GM12878 (cell line): ENCODE measurements around the gene RUNDC3A. TPM values are rescaled to one million over a fixed set of nuclear protein-coding genes. Genes with fewer than 3 reads are reported as not detected.

ENCODE experiments used
- ATAC-seq: fragments of 200-7000 bp; cut with Tn5 transposase; 3 replicates; pipeline ENCODE4 v1.9.1; 2020; ENCODE audit warnings: mild to moderate bottlenecking, moderate library complexity
- BruUV-seq: library from RNA; stranded (reverse); fragments of 400-500 nt; replicated peaks from 2 replicates; lab custom pipeline; 2021; lab: Mats Ljungman, UMichigan
- CTCF ChIA-PET: fragments of 300-600 bp; sonication (Branson Sonifier 250); formaldehyde crosslinking; extraction: SDS; loops from one replicate; lab custom pipeline; 2021; ENCODE audit warnings: inconsistent platforms; lab: Yijun Ruan, JAX
- POLR2A ChIA-PET: fragments of 350-600 bp; formaldehyde crosslinking; extraction: SDS; loops from one replicate; lab custom pipeline; 2021; ENCODE audit warnings: inconsistent platforms; lab: Charles Lee
- RAD21 ChIA-PET: fragments of 300-600 bp; sonication (Branson Sonifier 250); formaldehyde crosslinking; loops from one replicate; lab custom pipeline; 2023; ENCODE audit warnings: antibody characterized with exemption; ENCODE audit not compliant: unreplicated experiment; lab: Charles Lee
- SMC1A ChIA-PET: fragments of 300-600 bp; sonication (Branson Sonifier 250); formaldehyde crosslinking; loops from one replicate; lab custom pipeline; 2023; ENCODE audit not compliant: unreplicated experiment, uncharacterized antibody; lab: Charles Lee
- DNase-seq: peaks from one replicate; pipeline ENCODE4 v3.0.0-alpha.2; 2011; ENCODE audit warnings: low read depth, low spot score
- FAIRE-seq: peaks from 3 replicates; lab custom pipeline; 2011; peaks lifted over from hg19 to GRCh38; lab: Jason Lieb, UNC
- H2AFZ ChIP-seq: 2 replicates; pipeline ENCODE4 v1.6.0; 2011; ENCODE audit warnings: low read depth, low read length, control low read depth; ENCODE audit not compliant: control insufficient read depth
- H3K27ac ChIP-seq: 2 replicates; pipeline ENCODE4 v1.5.1; 2011; ENCODE audit warnings: control low read depth; ENCODE audit not compliant: control insufficient read depth, insufficient read depth
- H3K27me3 ChIP-seq, 2 experiments: replicated peaks in 1 of 2; 2 replicates each; pipeline versions ENCODE4 v1.6.0 to v1.6.1; 2011; ENCODE audit warnings: low read length in 1 of 2; ENCODE audit not compliant: control insufficient read depth in 2 of 2, insufficient read depth in 2 of 2
- H3K36me3 ChIP-seq, 2 experiments: 2 replicates each; pipeline ENCODE4 v1.5.1; 2011; ENCODE audit warnings: low read length in 1 of 2; ENCODE audit not compliant: control insufficient read depth in 2 of 2, insufficient read depth in 2 of 2
- H3K4me1 ChIP-seq: 2 replicates; pipeline ENCODE4 v1.6.1; 2011; ENCODE audit warnings: mild to moderate bottlenecking, low read length, moderate library complexity, mixed read lengths; ENCODE audit not compliant: control insufficient read depth, insufficient read depth
- H3K4me2 ChIP-seq: 2 replicates; pipeline ENCODE4 v1.6.0; 2011; ENCODE audit warnings: control low read depth; ENCODE audit not compliant: control insufficient read depth, insufficient read depth
- H3K4me3 ChIP-seq: fragments of 200-600 bp; sonication (generic); 2 replicates; pipeline ENCODE4 v1.5.1; 2016
- H3K79me2 ChIP-seq: 2 replicates; pipeline ENCODE4 v1.6.0; 2011; ENCODE audit warnings: low read length; ENCODE audit not compliant: control insufficient read depth, insufficient read depth
- H3K9ac ChIP-seq: 2 replicates; pipeline ENCODE4 v1.8.0; 2011; ENCODE audit warnings: low read length, control low read depth, mixed read lengths; ENCODE audit not compliant: control insufficient read depth, insufficient read depth
- H3K9me3 ChIP-seq: replicated peaks from 3 replicates; pipeline ENCODE4 v1.5.1; 2011; ENCODE audit warnings: mild to moderate bottlenecking, low read length; ENCODE audit not compliant: control insufficient read depth, insufficient read depth
- H4K20me1 ChIP-seq: 2 replicates; pipeline ENCODE4 v1.6.0; 2011; ENCODE audit not compliant: control insufficient read depth, insufficient read depth
- LARP7 ChIP-seq: fragments of 450-650 bp; IDR thresholded peaks from 2 replicates; pipeline ENCODE4 v1.6.1; 2017; ENCODE audit warnings: mild to moderate bottlenecking
- YY1 ChIP-seq: IDR thresholded peaks from 2 replicates; pipeline ENCODE4 v1.6.1; 2011; ENCODE audit warnings: low read depth, mild to moderate bottlenecking, low read length
- ZNF24 ChIP-seq: fragments of 450-650 bp; IDR thresholded peaks from 2 replicates; pipeline ENCODE4 v1.6.1; 2017; ENCODE audit warnings: antibody characterized with exemption, mild to moderate bottlenecking
- ZZZ3 ChIP-seq: IDR thresholded peaks from 2 replicates; pipeline ENCODE4 v1.6.1; 2011; ENCODE audit warnings: low read depth; ENCODE audit not compliant: control insufficient read depth, insufficient read length
- WGBS: methylation state at CpG from one replicate; pipeline ENCODE4 v1.1.6; 2016; ENCODE audit warnings: low lambda C conversion rate; ENCODE audit not compliant: insufficient replicate concordance, insufficient coverage; ENCODE audit errors: missing lambda C conversion rate; 5-methylcytosine and 5-hydroxymethylcytosine counted together
- in situ Hi-C: fragments of 300-500 bp; cut with MboI; formaldehyde crosslinking; loops from 9 replicates; pipeline ENCODE4 v1.14.3; 2018; ENCODE audit warnings: mixed read lengths
- intact Hi-C: fragments of 100-400 bp; cut with micrococcal nuclease; formaldehyde crosslinking; loops from one replicate; pipeline ENCODE4 v1.14.2; 2022; ENCODE audit not compliant: unreplicated experiment
- polyA plus RNA-seq, 11 experiments: library from polyadenylated mRNA; depleted of rRNA in 4 of 11; unstranded in 6 of 11; stranded (reverse) in 5 of 11; fragments of >200 nt; fragmentation: Nextera tagmentation in 4 of 11; fragmentation: Illumina TruSeq in 1 of 11; extraction: Ambion mirVana in 4 of 11; extraction: Trizol in 1 of 11; gene quantifications; 1 replicate in 1 of 11; 2 replicates in 10 of 11; pipeline versions ENCODE4 v1.2.1 to v1.2.3, GENCODE V29; 2011 to 2016; ENCODE audit warnings: inconsistent platforms in 2 of 11, missing spikeins in 2 of 11, low read depth in 1 of 11
- total RNA-seq, 4 experiments: library from RNA; depleted of rRNA in 3 of 4; stranded (reverse); fragments of >200 nt in 3 of 4; fragmentation: Illumina TruSeq in 1 of 4; extraction: Trizol in 1 of 4; gene quantifications; 2 replicates each; pipeline versions ENCODE4 v1.2.1 to v1.2.3, GENCODE V29; 2013 to 2021
- TF ChIP-seq, protein P1 (sequence below): IDR thresholded peaks from 2 replicates; pipeline ENCODE4 v1.6.1; 2011; ENCODE audit warnings: borderline replicate concordance, low read depth, mild to moderate bottlenecking, moderate library complexity, mixed read lengths, low read length; ENCODE audit not compliant: insufficient read depth; ENCODE audit errors: extremely low read length
- TF ChIP-seq, protein P2 (sequence below): fragments of 450-650 bp; IDR thresholded peaks from 2 replicates; pipeline ENCODE4 v1.6.1; 2016; ENCODE audit warnings: mild to moderate bottlenecking

RUNDC3A gene
- total and polyA plus RNA-seq, 10 of the 15 experiments (the other 5 are each of a cell fraction or from before 2014, with no cell fraction given), result 0.07 to 0.17 TPM; not detected in 8

DNA sequence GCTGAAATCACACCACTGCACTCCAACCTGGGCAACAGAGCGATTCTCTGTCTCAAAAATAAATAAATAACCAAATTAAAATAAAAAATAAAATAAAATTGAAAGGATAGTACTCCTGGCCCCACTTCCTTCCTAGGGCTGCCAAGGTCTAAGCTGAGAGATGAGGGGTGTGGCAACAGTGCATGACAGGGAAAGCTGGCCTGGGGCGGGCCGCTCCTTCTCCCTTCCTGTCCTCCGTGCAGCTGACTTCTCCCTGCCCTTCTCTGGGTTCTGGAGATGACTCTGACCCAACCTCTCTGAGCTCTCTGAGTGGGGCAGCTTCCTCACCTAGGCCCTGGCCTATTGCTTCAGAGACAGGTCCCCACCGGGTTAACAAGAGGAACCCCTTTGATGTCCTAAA is 25.0 kb downstream of the RUNDC3A start:
- 50% methylated on average over 5 of the region's 5 CpGs for WGBS
- ATAC-seq, result no peak
- TF ChIP-seq YY1, result no peak
- TF ChIP-seq ZNF24, result no peak
- TF ChIP-seq LARP7, result no peak
- TF ChIP-seq, protein P1, sequence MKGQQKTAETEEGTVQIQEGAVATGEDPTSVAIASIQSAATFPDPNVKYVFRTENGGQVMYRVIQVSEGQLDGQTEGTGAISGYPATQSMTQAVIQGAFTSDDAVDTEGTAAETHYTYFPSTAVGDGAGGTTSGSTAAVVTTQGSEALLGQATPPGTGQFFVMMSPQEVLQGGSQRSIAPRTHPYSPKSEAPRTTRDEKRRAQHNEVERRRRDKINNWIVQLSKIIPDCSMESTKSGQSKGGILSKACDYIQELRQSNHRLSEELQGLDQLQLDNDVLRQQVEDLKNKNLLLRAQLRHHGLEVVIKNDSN, result no peak
- TF ChIP-seq ZZZ3, result no peak
- TF ChIP-seq, protein P2, sequence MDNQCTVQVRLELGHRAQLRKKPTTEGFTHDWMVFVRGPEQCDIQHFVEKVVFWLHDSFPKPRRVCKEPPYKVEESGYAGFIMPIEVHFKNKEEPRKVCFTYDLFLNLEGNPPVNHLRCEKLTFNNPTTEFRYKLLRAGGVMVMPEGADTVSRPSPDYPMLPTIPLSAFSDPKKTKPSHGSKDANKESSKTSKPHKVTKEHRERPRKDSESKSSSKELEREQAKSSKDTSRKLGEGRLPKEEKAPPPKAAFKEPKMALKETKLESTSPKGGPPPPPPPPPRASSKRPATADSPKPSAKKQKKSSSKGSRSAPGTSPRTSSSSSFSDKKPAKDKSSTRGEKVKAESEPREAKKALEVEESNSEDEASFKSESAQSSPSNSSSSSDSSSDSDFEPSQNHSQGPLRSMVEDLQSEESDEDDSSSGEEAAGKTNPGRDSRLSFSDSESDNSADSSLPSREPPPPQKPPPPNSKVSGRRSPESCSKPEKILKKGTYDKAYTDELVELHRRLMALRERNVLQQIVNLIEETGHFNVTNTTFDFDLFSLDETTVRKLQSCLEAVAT, result no peak
- TF ChIP-seq, all 136 proteins: peak for 0
- no peaks in the 10 kb centered on the region for H4K20me1 ChIP-seq
- H2AFZ ChIP-seq, result no peak overlapping the region
- H3K9me3 ChIP-seq, result no peaks in the 10 kb centered on the region
- no peaks in the 10 kb centered on the region for H3K27me3 ChIP-seq
- no peak for FAIRE-seq
- SMC1A ChIA-PET, result interaction anchor here (1.0 to 4.3 kb wide), 4 partner anchors 11 to 190 kb away, joined by 3 to 29 read pairs (median 6); partner anchors contain the start of gene GRN
- H3K9ac ChIP-seq, result no peak overlapping the region
- in situ Hi-C loops, result no loop called here
- no peak overlapping the region for H3K27ac ChIP-seq
- H3K4me1 ChIP-seq, result peaks cover 6% of the 10 kb centered on the region
- no peak for DNase-seq
- H3K4me3 ChIP-seq, result no peak overlapping the region
- CTCF ChIA-PET, result interaction anchor here (0.6 to 9.1 kb wide), 8 partner anchors 13 to 389 kb away, joined by 3 to 154 read pairs (median 4); partner anchors contain the start of gene GRN
- no peaks in the 10 kb centered on the region for H3K79me2 ChIP-seq
- intact Hi-C loops, result no loop called here
- H3K36me3 ChIP-seq, result no peaks in the 10 kb centered on the region
- no peak overlapping the region for H3K4me2 ChIP-seq
- POLR2A ChIA-PET, result interaction anchor here (0.6 to 0.7 kb wide), 2 partner anchors 12 to 226 kb away, joined by 3 to 10 read pairs; partner anchors contain the start of gene GRN
- no TSS peak for BruUV-seq
- RAD21 ChIA-PET, result interaction anchor here (1.1 to 4.4 kb wide), 2 partner anchors 17 to 123 kb away, joined by 3 to 46 read pairs; no protein-coding TSS in a partner anchor
